ENCODE data around the gene SCAMP3.
"Not testable (repeated sequence)": the region's sequence is repeated elsewhere in the genome, so short reads cannot be mapped to it uniquely, and the experiment has no call there.

SCAMP3 gene

DNA sequence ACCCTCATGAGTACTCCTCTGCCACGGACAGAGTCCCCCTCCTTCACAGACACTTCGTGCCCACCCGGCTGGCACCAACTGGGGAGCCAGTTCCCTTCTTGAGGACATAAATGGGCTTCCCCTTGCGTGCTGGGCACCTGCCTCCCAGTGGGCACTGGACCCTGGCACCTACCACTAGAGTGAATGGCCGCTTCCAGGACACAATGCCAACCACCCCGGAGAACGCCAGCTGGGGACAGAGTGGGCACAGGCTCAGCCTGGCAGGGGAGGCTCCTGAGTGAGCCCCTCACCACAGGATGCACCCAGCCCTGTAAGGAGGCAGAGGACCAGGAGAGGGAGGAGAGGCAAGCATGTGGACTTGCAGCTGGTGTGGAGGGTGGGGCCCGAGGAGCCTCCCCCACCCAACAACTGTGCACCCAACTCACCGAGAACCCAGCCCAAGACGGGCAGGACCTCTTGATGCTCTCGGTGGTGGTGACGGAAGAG, 7.9 kb downstream of the SCAMP3 start:
- no peak for FAIRE-seq

DNA sequence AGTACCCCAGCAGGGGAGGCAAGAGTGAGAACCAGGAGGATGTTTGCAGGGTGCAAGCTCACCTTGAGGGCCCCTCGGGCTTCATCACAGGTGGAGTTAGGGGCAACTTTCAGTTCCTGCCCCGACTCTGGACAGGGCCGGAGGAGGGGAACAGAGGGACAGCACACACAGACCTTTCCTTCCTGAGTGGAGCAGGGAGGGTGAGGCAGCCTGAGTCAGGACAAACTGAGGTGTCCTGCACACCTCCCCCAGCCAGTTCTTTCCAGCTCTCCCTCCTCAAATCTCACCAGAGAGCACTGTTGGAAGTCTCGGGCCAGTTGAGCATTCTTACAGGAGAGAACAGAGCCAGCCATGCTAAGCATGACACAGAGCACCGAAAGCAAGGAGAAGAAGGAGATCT, 8.4 kb downstream of the SCAMP3 start:
- FAIRE-seq: no peak

DNA sequence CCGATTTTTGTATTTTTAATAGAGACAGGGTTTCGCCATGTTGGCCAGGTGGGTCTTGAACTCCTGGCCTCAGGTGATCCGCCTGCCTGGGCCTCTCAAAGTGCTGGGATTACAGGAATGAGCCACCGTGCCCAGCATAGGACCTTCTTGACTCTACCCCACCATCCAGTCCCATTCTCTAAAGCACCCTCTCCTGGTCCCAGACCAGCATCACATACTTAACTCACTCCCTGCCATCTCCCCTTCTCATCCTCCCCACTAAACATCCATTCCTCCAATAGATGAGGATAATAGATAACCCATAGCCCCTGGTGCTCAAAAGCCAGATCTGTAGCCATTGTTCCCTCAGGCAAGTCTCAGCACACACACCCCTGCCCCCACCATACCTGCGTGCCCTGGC, 9.0 kb downstream of the SCAMP3 start:
- no peak for FAIRE-seq

DNA sequence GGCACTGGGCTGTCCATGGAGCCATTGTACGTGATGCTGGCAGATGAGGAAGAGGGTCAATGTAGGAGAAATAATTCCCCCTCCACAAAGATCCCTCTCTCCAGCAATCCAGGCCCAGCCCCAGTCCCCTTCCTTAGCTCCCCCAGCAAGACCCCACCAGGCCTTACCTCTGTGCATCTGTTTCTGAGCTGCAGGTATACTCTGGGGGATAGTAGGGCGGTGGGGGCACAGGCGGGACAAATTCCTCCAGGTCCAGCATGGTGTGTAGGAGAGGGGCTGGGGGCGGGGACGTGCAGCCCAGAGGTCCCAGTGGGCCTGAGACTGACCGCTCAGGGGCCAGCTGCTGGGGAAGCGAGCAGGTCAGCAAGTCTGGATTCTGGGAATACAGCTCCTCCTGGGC, 10.6 kb downstream of the SCAMP3 start:
- FAIRE-seq: no peak

GRCh38 chr1:155250633-155251449, 11.3 kb downstream of the SCAMP3 start:
- no peak for FAIRE-seq

DNA sequence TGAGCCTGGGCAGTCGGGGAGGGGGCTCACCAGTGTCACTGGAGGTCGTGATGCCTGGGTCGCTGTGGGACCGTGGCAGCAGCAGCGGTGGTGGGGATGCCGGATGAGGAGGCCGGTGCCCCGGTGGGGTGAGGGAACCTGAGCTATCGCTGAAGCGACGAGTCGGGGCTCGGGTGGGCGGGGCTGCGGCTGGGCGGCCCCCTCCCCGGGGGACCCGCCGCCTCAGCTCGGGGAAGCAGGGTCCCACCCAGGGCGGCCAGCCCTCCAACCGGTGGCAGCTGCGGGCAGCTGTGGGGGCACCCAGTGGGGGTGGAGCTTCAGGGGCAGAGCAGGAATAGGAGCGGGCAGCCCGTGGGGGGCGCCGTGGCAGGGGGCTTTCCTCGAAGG, 11.9 kb downstream of the SCAMP3 start:
- FAIRE-seq: no peak

- no peak for FAIRE-seq
Observed at GRCh38 chr1:155247667-155248553, 14.2 kb downstream of the SCAMP3 start.

GRCh38 chr1:155246796-155247195, 15.4 kb downstream of the SCAMP3 start:
- not testable (repeated sequence) for FAIRE-seq

DNA sequence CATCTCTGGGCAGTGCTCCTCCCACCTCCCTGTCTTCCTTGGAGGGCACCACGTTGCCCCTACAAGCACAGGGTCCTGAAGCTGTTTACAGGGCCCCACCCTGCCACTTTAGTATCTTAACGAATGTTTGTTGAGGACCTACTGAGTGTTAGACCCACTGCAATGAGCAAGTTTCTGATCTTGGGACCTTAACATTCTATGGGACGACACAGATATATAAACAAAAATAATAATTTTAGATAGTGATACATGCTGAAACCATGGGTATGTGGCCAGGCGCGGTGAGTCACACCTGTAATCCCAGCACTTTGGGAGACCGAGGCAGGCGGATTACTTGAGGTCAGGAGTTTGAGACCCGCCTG, 17.0 kb downstream of the SCAMP3 start:
- FAIRE-seq: no peak

DNA sequence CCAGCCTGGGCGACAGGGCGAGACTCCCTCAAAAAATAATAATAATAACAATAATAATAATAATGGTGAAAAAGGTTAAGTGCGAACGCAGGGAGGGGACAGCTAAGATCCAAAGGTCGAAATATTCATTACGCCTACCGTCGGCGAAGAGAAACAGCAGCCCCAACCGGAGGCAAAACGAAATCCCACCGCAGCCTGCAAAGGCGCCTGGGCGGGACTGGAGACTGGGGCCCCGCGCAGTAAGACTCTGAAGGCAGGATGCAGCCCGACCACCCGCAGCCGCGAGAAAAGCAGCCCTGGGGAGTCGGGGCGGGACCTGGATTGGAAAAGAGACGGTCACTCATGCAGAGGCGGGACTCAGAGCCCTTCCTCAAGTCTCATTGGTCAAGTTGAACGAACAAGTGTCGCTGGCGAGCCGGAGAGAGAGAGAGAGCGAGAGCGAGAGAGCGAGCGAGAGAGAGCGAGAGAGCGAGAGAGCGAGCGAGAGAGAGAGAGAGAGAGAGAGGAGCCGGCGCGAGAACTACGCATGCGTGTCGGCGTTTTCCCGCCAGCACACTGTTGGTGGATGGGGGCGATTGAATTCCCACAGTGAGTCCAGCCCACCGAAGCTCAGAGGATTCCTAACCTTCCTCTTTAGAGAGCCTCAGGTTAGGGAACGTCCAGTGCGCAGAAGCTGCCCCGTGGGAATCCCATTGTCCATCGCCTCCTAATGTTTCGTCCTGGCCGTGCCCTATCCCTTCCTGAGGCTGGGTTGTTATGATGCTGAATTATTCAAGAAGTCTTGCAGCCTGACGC, 17.6 kb downstream of the SCAMP3 start:
- no peak for FAIRE-seq

DNA sequence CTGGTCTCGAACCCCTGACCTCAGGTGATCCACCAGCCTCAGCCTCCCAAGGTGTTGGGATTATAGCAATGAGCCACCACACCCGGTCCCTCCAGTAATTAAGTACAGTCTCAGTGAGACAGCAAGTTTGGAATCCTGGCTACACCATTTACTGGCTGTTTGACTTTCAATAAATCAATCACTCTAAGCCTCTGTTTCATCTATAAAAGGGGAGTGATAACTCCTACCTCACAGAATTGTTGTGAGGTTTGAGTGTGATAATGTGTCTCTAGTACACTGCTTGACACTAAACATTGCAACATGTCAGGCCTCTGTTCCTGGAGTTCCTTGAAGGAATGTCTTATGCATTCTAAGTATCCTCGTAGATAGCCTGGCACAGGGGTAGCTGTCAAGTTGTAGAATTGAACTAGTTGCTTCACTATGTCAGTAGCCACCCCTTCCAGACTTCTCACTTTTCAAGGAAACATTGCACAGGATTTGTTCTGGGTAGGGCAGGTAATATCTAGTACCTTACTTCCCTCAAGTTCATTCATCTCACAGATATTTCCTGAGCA, 19.3 kb downstream of the SCAMP3 start:
- no peak for FAIRE-seq

DNA sequence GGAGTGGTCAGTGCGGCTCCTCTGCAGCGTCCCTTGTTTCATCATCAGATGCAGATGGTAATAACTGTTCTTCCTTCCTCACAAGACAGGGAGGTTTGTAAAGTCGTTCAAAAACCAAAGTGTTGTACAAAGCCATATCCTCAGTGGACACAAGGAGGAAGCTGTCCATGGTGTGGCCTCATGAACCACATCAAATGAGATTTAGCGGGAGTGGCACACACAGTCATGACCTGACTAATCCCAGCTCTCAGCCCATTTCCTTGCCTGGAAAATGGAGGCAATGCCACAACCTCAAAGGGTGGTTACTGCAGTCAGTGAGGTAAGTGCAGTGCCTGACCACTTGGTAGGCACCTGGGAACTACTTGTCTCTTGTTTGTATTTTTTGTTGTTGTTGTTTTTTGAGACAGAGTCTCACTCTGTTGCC, 20.3 kb downstream of the SCAMP3 start:
- FAIRE-seq: no peak

- no peak for FAIRE-seq
Observed at GRCh38 chr1:155241069-155241679, 21.0 kb downstream of the SCAMP3 start.

DNA sequence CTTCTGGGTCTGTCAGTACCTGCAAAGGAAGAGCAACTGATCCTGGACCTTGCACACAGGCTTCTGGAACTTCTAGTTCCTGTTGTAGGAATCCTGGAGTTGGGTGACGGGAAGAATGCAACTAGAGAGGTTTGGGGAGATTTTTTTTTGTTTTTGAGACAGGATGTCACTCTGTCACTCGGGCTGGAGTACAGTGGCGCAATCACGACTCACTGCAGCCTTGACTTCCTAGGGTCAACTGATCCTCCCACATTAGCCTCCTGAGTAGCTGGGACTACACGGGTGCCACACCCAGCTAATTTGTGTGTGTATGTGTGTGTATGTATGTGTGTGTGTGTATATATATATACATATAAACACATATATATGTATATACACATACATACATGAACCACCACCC, 25.7 kb downstream of the SCAMP3 start:
- FAIRE-seq: no peak

GRCh38 chr1:155235375-155235774, 26.8 kb downstream of the SCAMP3 start:
- not testable (repeated sequence) for FAIRE-seq

DNA sequence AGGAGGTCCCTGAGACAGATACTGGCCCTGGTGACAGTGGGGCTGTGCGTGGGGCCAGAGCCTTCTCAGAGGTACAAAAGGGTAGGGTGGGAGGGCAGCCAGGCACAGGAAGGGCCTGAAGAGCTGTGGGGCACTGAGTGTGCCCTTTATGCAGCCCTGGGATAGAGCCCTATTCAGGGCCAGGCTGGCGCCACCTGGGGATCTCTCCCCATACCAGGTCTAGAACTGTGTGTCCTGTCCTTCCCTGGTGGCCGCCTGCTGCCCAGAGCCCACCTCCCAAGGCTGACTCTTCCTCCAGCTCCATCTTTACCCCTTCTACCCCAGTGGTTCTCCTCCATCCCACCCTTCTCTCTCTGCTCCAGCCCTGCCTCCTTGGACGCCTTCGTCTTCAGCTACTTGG, 28.7 kb downstream of the SCAMP3 start:
- not testable (repeated sequence) for FAIRE-seq

- not testable (repeated sequence) for FAIRE-seq
Observed at GRCh38 chr1:155232001-155232978, 29.9 kb downstream of the SCAMP3 start.

- FAIRE-seq: not testable (repeated sequence)
Observed at GRCh38 chr1:155231302-155231701, 30.9 kb downstream of the SCAMP3 start.

DNA sequence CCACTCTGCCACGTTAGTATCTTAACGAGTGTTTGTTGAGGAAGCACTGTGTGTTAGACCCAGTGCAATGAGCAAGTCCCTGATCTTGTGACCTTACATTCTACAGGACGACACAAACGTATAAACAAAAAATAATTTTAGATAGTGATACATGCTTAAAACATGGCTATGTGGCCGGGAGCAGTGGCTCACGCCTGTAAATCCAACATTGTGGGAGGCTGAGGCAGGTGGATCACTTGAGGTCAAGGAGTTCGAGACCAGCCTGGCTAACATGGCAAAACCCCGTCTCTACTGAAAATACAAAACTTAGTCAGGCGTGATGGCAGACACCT, 34.1 kb downstream of the SCAMP3 start:
- FAIRE-seq: no peak

DNA sequence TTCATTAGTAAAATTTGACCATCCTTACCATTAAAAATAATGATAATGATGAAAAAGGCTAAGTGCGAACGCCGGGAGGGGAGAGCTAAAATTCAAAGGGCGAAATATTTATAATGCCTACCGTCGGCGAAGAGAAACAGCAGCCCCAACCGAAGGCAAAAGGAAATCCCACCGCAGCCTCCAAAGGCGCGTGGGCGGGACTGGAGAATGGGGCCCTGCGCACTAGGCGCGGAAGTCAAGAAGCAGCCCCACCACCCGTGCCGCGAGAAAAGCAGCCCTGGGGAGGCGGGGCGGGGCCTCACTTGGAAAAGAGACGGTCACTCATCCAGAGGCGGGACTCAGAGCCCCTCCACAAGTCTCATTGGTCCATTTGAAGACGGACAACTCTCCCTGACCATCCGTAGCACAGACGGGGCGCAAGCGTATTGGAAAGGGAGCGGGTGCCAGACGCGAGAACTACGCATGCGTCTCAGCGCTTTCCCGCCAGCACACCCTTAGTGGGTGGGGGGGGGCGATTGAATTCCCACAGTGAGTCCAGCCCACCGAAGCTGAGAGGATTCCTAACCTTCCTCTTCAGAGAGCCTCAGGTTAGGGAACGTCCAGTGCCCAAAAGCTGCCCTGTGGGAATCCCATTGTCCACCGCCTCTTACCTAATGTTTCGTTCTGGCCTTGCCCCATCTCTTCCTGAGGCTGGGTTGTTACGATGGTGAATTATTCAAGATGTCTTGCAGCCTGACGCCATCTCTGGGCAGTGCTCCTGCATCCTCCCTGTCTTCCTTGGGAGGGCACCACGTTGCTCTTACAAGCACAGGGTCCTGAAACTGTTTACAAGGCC, 34.7 kb downstream of the SCAMP3 start:
- no peak for FAIRE-seq
